ENCODE results near the gene SPPL2B. TPM values are rescaled to one million over a fixed set of nuclear protein-coding genes. Genes with fewer than 3 reads are reported as not detected.

Gene SPPL2B
- total and polyA plus RNA-seq, 9 of the 15 experiments (the other 6 are each of a cell fraction or from before 2014, with no cell fraction given), result 0.20 to 81.2 (median 15.1) TPM

- peak; percentile 91 for TF ChIP-seq ZNF121 (CRISPR knock-in tag; conservative IDR thresholded peaks at IDR 0.05)
- no peak for TF ChIP-seq EWSR1 (IDR thresholded peaks at IDR 0.05; ENCODE audit: borderline replicate concordance, low read depth, partially characterized antibody)
- intact Hi-C loops (cut with micrococcal nuclease) (no loop called here), in situ Hi-C loops (cut with MboI) (loop anchor here (5.0 kb wide), 1 partner anchor 104 kb away; no protein-coding TSS in a partner anchor)
- H3K79me2 ChIP-seq (ENCODE audit: control insufficient read depth, insufficient read depth, low read length), result no peaks in the 10 kb centered on the region
- H3K4me3 ChIP-seq, result no peak overlapping the region
- no peaks in the 10 kb centered on the region for H4K20me1 ChIP-seq (replicated peaks; ENCODE audit: control insufficient read depth, insufficient read depth, low read length)
- FAIRE-seq (no peak), DNase-seq (ENCODE audit: extremely low read depth in 1 of 4, low spot score in 3 of 4) (no peak), ATAC-seq (no peak)
- H3K36me3 ChIP-seq (ENCODE audit: control insufficient read depth, insufficient read depth, low read length), result no peaks in the 10 kb centered on the region
- no peaks in the 10 kb centered on the region for H3K27me3 ChIP-seq (ENCODE audit: control insufficient read depth in 2 of 2, insufficient read depth in 2 of 2, low read length in 2 of 2)
- H3K9me3 ChIP-seq (replicated peaks; ENCODE audit: control insufficient read depth, insufficient read depth, low read depth, low read length), result no peaks in the 10 kb centered on the region
- ChIA-PET CTCF (ENCODE audit: low intra/inter-chr PET ratio) (no interaction called here), POLR2A (interaction anchor here (0.6 to 1.4 kb wide), 6 partner anchors 9 to 189 kb away, joined by 3 to 5 read pairs (median 3); no protein-coding TSS in a partner anchor)
- peaks cover 0 to 27% of the 10 kb centered on the region in 2 experiments; a peak in 3 of 5 replicates for H3K4me1 ChIP-seq (replicated peaks in 1 of 2; ENCODE audit: control insufficient read depth in 2 of 2, insufficient read depth in 2 of 2, low read length in 2 of 2)
- no peak overlapping the region for H3K4me2 ChIP-seq (ENCODE audit: insufficient read depth, low read length)
- H3K9me1 ChIP-seq (ENCODE audit: control insufficient read depth, insufficient read depth, low read length), result no peaks in the 10 kb centered on the region
- H2AFZ ChIP-seq (ENCODE audit: low read depth, low read length), result no peak overlapping the region
- H3K9ac ChIP-seq (ENCODE audit: insufficient read depth in 1 of 2, low read depth in 2 of 2, low read length in 2 of 2), result no peak overlapping the region; a peak in 1 of 4 replicates
- WGBS (ENCODE audit: insufficient coverage, low coverage, missing lambda C conversion rate), result 76% methylated on average over 11 of the region's 11 CpGs
- no TSS peak for BruUV-seq (replicated peaks)
- H3K27ac ChIP-seq (ENCODE audit: extremely low read depth, low read depth, low read length), result no peak overlapping the region
Measured at GRCh38 chr19:2282862-2283237, 45.6 kb upstream of the SPPL2B start.

GRCh38 chr19:2283835-2284507 is 44.5 kb upstream of the SPPL2B start:
- Histone ChIP-seq H3K36me3 (ENCODE audit: control insufficient read depth, insufficient read depth, low read length) (no peaks in the 10 kb centered on the region), H3K27me3 (ENCODE audit: control insufficient read depth in 2 of 2, insufficient read depth in 2 of 2, low read length in 2 of 2) (no peaks in the 10 kb centered on the region), H4K20me1 (replicated peaks; ENCODE audit: control insufficient read depth, insufficient read depth, low read length) (no peaks in the 10 kb centered on the region), H3K4me1 (replicated peaks in 1 of 2; ENCODE audit: control insufficient read depth in 2 of 2, insufficient read depth in 2 of 2, low read length in 2 of 2) (peaks cover 4 to 32% of the 10 kb centered on the region in 2 experiments), H3K9me3 (replicated peaks; ENCODE audit: control insufficient read depth, insufficient read depth, low read depth, low read length) (no peaks in the 10 kb centered on the region), H3K4me3 (no peak overlapping the region), H3K9ac (ENCODE audit: insufficient read depth in 1 of 2, low read depth in 2 of 2, low read length in 2 of 2) (no peak overlapping the region), H2AFZ (ENCODE audit: low read depth, low read length) (no peak overlapping the region), H3K4me2 (ENCODE audit: insufficient read depth, low read length) (no peak overlapping the region), H3K79me2 (ENCODE audit: control insufficient read depth, insufficient read depth, low read length) (no peaks in the 10 kb centered on the region), H3K27ac (ENCODE audit: extremely low read depth, low read depth, low read length) (no peak overlapping the region), H3K9me1 (ENCODE audit: control insufficient read depth, insufficient read depth, low read length) (peaks cover 2% of the 10 kb centered on the region)
- DNase-seq (ENCODE audit: extremely low read depth in 1 of 4, low spot score in 3 of 4) (no peak), FAIRE-seq (no peak), ATAC-seq (no peak)
- BruUV-seq (replicated peaks), result no TSS peak
- POLR2A ChIA-PET, result interaction anchor here (0.6 to 0.7 kb wide), 3 partner anchors 15 to 133 kb away, joined by 3 to 4 read pairs (median 3); no protein-coding TSS in a partner anchor
- intact Hi-C loops (cut with micrococcal nuclease), result no loop called here
- in situ Hi-C loops (cut with MboI), result loop anchor here (5.0 kb wide), 1 partner anchor 103 kb away; no protein-coding TSS in a partner anchor
- WGBS (ENCODE audit: insufficient coverage, low coverage, missing lambda C conversion rate), result 77% methylated on average over 8 of the region's 8 CpGs
- CTCF ChIA-PET (ENCODE audit: low intra/inter-chr PET ratio), result no interaction called here
- TF ChIP-seq KDM1A (IDR thresholded peaks at IDR 0.05) (peak in 1 of 2 experiments; percentile 32; a peak in 1 of 4 replicates), BCOR (IDR thresholded peaks at IDR 0.05) (0 out of 2 replicates have a peak, but pooled peaks have one; percentile 8)
- TF ChIP-seq, protein P1, sequence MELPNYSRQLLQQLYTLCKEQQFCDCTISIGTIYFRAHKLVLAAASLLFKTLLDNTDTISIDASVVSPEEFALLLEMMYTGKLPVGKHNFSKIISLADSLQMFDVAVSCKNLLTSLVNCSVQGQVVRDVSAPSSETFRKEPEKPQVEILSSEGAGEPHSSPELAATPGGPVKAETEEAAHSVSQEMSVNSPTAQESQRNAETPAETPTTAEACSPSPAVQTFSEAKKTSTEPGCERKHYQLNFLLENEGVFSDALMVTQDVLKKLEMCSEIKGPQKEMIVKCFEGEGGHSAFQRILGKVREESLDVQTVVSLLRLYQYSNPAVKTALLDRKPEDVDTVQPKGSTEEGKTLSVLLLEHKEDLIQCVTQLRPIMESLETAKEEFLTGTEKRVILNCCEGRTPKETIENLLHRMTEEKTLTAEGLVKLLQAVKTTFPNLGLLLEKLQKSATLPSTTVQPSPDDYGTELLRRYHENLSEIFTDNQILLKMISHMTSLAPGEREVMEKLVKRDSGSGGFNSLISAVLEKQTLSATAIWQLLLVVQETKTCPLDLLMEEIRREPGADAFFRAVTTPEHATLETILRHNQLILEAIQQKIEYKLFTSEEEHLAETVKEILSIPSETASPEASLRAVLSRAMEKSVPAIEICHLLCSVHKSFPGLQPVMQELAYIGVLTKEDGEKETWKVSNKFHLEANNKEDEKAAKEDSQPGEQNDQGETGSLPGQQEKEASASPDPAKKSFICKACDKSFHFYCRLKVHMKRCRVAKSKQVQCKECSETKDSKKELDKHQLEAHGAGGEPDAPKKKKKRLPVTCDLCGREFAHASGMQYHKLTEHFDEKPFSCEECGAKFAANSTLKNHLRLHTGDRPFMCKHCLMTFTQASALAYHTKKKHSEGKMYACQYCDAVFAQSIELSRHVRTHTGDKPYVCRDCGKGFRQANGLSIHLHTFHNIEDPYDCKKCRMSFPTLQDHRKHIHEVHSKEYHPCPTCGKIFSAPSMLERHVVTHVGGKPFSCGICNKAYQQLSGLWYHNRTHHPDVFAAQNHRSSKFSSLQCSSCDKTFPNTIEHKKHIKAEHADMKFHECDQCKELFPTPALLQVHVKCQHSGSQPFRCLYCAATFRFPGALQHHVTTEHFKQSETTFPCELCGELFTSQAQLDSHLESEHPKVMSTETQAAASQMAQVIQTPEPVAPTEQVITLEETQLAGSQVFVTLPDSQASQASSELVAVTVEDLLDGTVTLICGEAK (IDR thresholded peaks at IDR 0.05), result peak; percentile 99
- TF ChIP-seq, protein P1 (CRISPR knock-in tag; IDR thresholded peaks at IDR 0.05), result peak; percentile 98

All from K562 (cell line).